ENCODE results near the gene UQCC2.

UQCC2 gene

DNA sequence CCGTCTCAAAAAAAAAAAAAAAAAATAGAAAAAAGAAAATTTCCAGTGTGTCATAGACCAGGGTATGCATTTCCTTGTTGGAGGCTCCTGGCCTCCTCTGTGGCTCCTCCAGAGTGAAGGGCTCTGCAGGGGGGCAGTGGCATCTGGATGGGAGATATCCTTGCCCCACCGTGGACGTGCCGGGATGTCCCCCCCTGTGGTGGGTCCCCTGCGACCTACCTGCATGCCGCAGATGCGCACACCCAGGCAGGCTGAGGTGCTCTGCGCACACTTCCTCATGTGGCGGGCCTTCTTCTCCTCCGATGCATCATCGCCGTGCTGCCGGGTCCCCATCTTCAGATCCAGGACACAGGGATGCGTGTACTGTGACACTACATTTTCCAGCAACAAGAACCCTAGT is 13.7 kb upstream of the UQCC2 start:
- no peak for DNase-seq

DNA sequence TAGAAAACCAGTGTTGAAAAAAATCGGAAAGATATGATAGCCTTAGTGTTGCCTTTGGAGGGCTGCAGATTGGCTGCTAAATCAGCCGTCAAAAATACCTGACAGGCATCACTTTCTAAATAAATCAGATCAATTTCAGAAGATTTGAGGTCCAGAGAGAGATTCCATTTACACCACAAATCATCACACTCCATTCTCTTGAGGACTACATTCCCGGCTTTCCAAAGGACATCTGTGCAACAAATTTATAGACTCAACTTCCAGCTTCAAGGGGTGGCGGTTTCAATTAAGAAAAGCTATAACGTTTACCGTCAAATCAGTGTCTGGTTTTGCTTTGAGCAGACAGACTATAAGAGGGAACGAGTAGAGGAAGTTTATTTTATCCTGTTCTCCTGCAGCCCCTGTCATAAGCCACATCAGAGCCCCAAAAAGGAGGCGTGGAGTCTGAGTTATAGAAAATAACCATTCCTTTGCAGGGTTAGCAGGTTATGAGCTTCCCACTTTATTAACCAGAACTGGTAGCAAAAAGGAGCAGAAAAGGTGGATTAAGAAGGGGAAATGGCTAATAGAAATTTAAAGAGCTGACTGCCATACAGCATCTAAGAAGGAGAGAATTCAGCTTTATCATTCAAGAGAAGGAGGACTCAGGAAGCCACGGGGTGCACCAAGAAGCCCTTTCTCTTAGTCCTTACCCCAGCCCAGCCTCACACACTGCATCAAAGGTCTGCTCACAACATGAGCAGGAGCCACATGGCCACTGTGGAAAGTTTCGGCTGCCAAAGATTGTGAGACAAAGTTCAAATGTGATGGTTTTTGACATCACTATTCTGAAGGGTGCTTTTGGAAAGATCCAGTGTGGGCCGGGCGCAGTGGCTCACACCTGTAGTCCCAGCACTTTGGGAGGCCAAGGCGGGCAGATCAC is 12.9 kb upstream of the UQCC2 start:
- DNase-seq: no peak

DNA sequence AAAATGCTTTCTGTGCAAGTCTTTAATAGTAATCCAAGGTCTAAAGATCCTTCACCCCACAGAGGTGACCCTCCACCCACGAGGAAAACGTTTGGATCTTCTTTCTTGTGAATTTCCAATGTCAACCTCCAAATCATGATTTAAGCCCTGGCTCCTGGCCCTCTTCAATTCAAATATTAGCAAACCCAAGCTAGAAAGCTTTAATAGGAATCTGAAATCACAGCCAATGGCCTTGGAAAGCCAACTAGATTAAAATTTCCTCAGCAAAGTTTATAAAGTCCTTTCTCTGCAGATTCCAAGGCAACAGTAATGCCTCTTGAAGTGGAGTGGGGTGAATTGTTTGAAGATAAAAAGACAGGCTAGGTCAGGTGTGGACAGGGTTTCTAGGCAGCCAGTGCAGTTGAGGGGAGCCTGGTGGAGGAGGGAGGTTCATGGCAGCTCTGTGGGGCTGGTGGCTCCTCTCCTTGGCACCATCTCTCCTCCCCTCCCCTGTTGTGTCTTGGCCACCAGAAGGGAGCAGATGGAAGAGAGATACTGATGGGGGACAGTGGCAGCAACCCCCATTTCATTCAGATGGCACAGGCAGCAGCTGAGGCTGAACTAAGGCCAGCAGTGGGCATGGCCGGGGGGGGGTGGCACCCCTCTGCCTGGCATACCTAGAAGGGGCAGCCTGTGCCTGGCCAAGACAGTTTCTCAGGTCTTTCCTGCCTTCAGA is 12.0 kb upstream of the UQCC2 start:
- DNase-seq: no peak

DNA sequence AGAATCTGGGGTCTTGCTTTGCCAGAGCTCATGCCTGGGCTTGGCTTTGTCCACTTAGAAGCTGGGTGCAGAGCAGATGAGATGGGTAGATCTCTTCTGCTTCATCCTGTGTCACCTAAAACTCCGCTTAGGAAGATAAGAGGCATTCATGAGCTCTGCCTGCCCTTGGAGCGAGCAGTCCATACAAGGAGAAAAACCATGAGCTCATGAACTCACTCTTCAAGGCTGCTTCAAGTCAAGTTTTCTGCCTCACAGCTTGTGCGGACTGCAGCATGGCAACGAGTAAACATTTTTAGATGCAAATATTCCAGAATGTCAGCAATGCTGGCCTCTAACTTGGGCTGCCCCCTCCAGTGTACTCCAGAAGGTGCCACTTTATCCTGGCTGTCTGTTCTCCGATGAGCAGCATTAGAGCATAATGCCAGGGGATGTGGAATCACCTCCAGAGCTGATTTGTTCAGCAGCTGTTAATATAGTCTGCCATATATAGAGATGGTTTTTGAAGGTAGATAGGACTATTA is 10.7 kb upstream of the UQCC2 start:
- DNase-seq: no peak

DNA sequence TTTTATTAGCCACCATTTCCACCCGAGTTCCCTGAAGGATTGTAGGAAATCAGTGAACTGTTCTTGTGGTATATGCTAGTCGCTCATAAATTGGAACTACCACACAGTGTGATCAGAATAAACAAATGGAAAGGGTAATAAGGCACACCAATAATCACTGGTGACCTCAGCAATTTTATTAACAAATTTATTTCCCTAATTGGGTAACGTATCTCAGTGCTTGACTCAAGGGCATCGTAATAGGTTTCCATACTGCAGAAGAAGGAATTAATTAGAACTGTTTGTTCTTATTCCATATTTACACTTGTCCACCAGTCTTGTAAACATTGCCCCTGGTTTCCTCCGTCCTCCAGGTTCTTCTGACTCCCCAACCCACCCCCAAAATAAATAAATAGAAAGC is 10.0 kb upstream of the UQCC2 start:
- DNase-seq: no peak

DNA sequence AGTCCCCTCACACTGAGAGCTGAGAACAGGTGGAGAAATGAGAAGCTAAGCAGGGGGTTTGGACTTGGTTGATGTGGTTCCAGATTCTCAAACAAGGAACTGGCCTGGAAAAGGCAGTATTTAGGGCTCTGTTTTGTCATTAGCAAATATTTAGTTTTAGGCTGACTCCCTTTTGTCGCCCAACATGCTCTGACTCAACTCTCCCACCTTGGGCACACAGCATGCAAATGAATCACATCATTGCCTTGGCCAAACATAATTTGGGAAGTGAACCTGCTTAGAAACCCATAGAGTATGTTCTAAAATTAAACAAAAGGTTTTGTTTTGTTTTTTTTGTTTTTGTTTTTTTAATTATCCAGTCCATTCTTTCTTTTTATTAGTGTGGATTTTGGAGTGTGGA is 9.5 kb upstream of the UQCC2 start:
- DNase-seq: no peak

DNA sequence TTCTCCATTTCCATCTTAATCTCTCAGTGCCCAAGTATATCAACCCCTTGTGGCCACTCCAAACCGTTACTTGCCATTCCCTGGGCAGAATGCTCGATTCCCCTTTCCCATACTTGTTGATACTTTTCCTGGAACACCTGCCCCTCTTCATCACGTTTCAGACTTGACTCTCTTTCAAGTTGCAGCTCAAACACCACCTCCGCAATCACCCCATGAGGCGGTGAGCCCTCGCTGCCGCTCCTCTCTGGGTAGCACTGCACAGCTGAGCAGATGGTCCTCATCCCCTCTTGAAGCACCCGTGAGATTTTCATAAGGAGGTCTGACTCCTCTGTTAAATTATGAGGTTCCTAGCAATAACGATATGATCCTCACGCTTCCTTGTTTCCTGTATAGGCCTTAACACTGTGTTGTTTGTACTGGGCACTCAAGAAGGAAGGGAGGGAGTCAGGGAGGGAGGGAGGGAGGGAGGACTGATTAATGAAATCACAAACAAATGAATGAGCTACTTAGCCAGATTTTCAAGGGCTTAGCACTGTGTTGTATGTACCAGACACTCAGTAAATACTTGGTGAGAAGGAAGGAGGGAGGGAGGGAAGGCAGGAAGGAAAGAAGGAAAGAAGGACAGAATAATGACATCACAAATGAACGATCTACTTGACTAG is 8.0 kb upstream of the UQCC2 start:
- no peak for DNase-seq

DNA sequence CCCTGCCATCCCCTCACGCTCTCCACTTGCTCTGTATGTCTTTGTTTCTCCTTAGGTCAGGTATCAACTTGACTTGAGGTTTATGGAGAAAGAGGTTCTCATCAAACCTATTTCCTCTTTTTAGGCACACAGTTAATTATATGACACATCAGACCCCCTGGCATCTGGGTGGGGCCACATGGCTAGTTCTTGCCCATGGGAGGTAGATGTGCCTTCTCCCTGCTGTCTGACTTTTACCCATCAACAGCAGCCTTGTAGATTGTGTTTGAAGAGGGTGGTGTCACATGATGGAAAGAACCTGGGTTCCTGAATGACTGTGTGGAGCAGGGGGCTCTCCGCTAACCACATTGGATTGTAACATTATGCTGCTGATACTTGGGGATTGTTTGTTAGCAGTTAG is 7.2 kb upstream of the UQCC2 start:
- no peak for DNase-seq

DNA sequence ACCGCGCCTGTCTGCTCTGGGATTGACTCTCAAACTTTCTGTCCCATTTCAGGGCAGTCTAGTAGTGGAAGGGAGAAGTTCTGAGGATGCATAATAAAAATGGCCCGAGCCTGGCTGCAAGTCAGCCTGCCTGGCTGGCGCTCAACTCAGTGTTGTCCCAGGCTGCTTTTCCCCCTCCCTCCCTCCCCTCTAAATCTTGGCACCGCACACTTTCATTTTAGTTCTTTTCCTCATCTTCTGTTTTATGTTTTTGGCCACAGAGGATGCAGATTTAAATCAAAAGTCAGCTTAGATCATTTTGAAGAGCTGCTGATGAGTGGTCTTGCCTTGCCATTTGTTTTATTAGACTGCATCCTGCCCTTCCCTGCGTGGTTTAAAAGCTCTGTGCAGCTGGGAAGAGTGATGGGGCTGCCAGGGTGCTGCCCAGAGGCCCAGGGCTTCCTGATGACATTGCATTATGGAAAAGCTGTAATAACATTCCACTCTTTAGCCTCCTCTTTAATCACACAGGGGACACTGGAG is 6.5 kb upstream of the UQCC2 start:
- no peak for DNase-seq

DNA sequence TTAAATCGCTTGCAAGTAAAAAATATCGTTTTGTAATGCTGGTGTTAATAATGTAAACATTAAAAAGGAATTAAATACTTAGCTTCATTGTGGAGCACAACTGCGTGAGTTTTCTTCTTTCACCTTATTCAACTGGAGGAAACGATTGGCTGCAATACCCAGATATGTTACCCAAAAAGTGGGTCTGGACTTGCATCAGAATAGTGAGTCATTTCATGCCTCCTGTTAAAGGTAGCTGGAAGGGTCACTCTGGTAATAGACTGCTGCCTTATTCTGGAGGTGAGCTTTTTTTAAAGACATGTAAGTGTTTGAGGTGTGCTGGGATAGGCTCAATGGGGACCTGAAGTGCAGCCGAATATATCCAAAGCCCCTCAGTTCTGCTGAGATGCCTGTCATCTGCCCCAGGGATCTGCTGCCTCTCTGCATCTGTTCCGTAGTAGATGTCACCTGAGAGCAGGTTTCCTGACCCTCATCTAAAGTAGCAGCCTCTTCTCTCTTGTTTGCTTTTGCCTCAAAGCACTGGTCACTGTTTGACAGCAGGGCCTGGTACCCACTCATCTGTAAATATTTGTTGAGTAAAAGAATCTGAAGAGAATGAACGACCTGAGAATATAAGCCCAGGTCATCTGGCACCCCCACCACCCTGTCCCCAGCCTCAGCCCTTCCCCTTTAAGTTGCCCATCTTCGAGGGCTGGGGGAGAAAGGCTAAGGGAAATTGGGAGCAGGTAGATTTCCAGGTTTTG is 5.6 kb upstream of the UQCC2 start:
- DNase-seq: no peak

DNA sequence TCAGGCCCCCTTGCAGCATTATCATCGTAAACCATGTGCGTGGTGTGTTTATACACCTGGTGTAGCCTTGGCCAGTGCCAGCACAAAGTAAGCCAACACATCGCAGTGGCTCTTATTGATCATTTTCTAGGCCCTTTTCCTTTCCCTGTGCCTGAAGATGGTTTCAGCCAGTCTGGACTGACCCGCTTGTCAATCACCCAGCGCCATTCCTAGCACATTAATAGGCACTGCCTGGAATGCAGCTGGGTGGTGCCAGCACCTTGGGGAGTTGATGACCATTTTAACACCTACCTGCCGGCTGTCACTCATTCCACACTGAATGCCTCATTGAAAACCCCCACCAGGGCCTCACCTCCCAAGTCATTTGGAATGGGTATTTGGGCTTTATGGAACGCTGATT is 4.9 kb upstream of the UQCC2 start:
- DNase-seq: no peak

DNA sequence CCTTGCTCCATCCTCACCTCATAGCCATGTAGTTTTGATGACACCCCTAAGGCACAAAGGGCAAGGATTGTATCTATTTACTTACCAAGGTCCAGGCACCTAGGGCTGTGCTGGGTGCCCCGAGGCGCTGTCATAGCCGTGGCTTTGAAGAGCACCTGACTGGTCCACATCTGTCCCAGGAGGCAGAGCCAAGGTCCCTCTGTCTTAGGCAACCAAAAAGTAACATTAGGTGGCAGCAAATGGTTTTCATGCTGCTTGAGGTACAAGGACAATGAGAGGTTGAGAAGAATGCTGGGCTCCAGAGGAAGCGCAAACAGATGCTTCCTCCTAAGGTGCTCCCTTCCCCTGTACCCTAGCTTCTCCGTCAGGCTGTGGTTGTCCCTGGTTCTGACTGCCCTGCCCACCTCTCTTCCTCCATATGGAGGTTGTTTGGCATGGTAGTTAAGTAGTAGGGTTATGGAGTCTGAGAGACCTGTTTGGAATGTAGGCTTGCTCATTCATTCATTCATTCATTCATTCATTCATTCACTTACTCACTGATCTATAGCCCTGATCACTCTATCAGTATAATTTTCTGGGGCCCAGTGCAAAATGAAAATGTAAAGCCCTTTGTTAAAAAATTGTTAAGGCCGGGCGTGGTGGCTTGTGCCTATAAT is 3.0 kb upstream of the UQCC2 start:
- DNase-seq: no peak

DNA sequence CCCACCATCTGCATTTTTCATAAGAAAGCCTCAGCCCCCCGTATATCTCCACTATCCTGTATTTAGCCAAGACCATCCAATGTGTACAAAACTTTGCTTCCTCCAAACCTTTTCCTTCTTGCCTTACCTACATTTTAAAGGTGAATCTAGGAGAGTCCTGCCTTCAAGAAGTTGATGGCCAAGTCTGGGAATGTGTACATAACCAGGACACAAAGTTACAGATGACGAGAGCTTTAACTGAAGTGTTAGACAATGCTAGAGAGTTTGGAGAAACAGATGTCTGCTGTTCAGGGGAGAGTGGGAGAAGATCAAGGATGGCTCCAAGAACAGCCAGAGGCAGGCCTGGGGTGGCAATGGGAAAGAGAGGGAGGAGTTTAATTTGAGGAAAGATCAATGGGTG is 2.3 kb upstream of the UQCC2 start:
- DNase-seq: no peak

DNA sequence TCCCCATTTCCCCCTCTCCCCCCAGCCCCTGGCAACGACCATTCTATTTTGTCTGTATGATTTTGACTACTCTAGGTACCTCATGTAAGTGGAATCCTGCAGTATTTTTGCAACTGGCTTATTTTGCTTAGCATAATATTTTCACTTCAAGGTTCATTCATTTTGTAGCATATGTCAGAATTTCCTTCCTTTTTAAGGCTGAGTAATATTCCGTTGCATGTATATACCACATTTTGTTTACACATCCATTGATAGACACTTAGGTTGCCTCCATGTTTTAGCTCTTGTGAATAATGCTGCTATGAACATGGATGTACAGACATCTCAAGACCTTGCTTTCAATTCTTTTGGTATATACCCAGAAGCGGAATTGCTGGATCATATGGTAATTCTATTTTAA is 1.4 kb upstream of the UQCC2 start:
- no peak for DNase-seq

DNA sequence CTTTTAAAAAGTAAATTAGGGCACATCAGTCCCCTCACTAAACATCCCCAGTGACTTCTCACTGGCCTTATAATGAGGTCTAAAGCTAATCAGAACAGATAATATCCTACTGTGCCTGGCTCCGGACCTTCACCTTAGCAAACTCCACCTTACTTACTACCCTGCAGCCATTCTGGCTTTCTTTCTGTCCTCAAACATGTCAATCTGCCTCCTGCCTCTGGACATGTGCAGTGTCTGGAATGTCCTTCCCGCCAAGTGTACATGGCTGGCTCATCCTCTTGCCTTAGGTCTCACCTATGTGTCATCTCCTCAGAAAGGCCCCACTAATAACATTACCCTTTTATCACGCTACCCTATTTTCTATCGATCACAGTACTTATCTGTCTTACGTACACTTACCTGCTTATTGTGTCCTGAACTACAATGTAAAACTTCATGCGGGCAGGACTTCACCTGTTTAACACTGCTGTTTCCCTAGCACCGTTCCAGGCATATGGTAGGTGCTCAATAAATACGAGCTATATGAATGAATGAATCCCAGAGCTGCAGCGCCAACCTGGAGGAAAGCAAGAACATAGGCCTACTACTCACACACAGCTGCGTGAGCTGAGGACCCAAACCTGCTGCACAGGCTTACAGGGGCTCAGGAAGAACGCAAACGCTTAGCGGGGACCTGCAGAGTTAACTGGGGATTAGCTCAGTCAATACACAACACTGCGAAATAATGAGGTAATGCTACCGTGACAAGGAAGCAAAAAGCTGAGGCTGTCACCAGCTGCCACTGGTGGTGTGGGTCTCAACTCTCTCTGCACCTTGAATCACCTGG is 991 bp downstream of the UQCC2 start:
- DNase-seq: no peak

DNA sequence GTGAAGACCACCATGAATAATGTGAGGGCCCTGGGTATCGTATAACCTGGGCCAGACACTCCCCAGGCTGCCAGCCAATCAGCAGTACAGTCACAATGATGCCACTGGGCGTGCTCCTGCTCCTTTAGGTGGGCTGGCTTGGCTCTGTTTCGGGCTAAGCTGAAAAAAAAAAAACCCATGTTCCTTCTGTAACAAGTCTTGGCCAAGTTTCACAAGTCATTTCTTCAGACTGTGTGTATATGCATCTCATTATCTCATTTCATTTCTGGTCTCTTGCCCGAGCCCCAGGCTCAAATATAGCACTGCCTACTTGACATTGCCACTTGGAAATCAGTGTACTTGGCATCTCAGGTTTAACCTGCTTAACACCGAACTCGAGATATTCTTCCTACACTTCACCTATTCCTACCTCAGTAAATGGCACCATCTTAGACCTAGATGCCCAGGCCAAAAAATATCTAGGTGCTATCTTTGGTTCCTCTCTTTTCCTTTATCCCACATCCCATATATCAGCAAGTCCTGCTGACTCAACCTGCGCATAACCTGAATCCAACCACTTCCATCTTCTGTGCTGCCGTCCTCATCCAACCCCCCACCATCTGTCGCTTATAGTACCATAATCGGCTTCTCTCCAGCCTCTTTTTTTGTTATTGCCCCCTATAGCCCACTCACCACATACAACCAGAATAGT is 1.8 kb downstream of the UQCC2 start:
- no peak for DNase-seq

DNA sequence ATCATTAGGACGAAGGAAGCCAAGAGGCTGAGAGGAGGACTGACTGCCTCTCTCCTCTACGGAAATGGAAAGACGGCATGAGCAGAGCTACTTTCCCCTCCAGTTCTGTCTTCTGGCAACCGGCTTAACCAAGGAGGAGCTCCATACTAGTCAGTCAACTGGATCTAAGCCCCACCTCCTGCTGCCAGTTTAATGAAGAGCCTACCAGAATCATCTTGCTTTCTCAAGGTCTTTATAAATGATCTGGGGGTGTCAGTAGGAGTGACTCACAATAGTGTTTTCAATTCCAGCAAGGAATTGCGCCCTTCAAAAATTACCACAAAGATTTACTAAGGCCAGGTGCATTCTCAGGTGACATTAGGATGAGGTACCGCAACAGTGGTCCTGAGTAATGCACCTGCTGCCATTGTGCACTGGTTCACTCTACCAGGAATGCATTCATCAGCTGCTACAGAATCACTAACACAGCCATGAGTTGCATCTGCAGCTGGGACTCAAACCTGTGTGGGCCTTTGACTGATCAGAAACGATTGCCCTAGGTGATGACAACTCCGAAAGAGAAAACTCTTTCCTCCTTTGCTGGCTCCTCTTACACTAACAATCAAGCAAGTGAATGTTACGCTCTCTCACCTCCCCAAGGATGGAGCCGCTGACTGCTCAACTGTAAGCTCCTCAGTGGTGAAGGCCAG is 2.8 kb downstream of the UQCC2 start:
- DNase-seq: no peak

DNA sequence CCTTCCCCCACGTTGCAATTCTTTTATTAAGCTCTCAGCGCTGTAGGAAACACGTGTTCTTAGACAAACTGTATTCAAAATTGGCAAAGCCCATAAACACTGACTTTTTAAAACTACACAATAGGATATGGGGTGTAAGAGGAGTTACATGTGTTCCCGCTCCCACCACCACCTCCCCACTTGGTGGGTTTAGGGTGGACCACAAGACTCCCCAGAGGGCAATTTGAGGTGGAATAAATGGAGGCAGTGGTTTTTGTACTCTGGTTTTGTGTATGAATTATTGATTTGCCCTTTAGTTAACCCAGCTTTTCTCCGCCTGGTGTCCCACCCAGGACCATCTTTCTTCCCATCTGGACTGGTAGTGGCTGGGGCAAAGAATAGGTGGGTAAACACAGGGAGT is 3.7 kb downstream of the UQCC2 start:
- no peak for DNase-seq

DNA sequence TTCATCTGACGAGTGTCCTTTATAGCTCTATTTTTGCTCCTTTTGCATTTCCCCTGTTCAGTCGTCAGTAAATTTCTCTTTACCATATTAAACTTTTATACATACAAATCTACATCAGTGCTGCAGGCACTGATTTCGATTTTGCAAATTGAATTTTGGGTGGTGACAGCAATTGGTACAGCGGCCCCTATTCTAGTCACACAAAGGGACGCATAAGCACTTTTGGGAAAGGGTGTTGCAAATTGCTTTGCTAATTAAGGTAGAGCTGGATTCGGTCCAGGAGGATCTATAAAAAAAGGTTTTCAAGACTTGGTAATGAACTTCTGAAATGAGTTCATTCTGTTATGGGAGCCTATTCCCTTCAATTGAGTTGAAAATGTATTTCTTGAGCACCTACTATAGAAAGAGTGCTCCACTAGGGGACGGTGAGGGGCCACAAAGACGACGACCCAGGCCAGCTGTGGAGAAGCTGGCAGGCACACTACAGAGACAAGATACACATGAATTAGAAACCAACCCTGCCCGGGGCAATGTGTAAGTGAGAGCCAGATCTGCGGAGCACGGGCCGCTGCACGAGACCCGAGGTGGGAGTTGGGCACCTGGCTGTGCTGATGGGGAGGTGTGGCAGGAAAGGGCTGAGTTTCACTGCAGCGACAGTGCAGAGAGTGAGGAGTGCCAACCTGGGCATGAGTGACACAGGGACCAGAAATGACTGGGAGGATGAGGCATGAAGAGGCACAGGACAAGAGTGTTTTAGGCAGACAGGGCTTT is 5.4 kb downstream of the UQCC2 start:
- no peak for DNase-seq
